Activated CD8-positive, alpha-beta memory T cell treated with anti-CD3 and anti-CD28 coated beads for 36 hours (primary cell): ENCODE results near the gene AK5. TPM values are rescaled to one million over a fixed set of nuclear protein-coding genes. Genes with fewer than 3 reads are reported as not detected.
"Not testable (repeated sequence)": the region's sequence is repeated elsewhere in the genome, so short reads cannot be mapped to it uniquely, and the experiment has no call there.

Experiments used
- CTCF ChIA-PET: fragments of 350-600 bp; sonication (Branson Sonifier 250); formaldehyde crosslinking; loops from one replicate; lab custom pipeline; 2021; ENCODE audit warnings: antibody characterized with exemption; lab: Charles Lee
- POLR2A ChIA-PET: fragments of 350-600 bp; sonication (Branson Sonifier 250); formaldehyde crosslinking; loops from one replicate; lab custom pipeline; 2021; ENCODE audit warnings: antibody characterized with exemption; lab: Charles Lee
- total RNA-seq, 2 experiments: library from RNA; stranded (reverse); gene quantifications; one replicate each; pipeline ENCODE4 v1.2.3, GENCODE V29; 2021

Gene AK5
- total RNA-seq, 2 experiments from 2014 or later: 0.57 to 1.0 TPM

DNA sequence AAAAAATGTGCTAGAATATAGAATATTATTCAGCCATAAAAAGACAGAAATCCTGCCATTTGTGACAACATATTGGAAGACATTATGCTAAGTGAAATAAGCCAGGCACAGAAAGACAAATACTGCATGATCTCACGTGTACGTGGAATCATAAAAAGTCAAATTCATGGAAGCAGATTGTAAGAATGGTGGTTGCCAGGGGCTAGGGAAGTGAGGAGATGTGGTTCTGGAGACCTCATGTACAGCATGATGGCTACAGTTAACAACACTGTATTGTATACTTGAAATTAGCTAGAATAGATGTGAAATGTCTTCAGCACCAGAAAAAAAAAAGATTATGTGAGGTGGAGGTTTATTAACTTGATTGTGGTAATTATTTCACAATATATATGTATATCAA lies 234.3 kb downstream of the AK5 start:
- POLR2A ChIA-PET: no interaction called here
- CTCF ChIA-PET: no interaction called here

DNA sequence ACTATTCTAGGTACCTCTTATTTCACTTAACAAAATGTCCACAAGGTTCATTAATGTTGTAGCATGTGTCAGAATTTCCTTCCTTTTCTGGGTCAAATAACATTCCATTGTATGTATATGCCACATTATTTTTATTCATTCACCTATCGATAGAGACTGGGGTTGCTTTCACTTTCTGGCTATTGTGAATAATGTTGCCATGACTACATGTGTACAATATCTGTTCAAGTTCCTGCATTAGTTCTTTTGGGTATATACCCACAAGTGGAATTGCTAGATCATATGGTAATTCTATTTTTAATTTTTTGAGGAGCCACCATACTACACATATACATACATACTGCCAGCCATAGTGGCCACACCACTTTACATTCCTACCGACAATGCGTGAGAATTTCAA lies 242.2 kb downstream of the AK5 start:
- CTCF ChIA-PET: interaction anchor here (1.1 kb wide), 1 partner anchor 9 kb away, joined by 3 read pairs; no protein-coding TSS in a partner anchor

DNA sequence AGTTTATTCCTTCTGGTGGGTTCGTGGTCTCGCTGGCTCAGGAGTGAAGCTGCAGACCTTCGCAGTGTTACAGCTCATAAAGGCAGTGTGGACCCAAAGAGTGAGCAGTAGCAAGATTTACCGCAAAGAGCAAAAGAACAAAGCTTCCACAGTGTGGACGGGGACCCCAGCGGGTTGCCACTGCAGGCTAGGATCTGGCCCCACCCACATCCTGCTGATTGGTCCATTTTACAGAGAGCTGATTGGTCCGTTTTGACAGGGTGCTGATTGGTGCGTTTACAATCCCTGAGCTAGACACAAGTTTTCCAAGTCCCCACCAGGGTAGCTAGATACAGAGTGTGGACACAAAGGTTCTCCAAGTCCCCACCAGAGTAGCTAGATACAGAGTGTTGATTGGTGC lies 249.3 kb downstream of the AK5 start:
- POLR2A ChIA-PET: not testable (repeated sequence)

More for the DNA sequence above, 242.2 kb downstream of the AK5 start:
- POLR2A ChIA-PET: no interaction called here

GRCh38 chr1:77531596-77532280 lies 249.9 kb downstream of the AK5 start:
- POLR2A ChIA-PET: not testable (repeated sequence)
- CTCF ChIA-PET: interaction anchor here (1.4 kb wide), 1 partner anchor 95 kb away, joined by 3 read pairs; no protein-coding TSS in a partner anchor

More for the DNA sequence above, 249.3 kb downstream of the AK5 start:
- CTCF ChIA-PET: interaction anchor here (1.4 kb wide), 1 partner anchor 94 kb away, joined by 3 read pairs; no protein-coding TSS in a partner anchor

DNA sequence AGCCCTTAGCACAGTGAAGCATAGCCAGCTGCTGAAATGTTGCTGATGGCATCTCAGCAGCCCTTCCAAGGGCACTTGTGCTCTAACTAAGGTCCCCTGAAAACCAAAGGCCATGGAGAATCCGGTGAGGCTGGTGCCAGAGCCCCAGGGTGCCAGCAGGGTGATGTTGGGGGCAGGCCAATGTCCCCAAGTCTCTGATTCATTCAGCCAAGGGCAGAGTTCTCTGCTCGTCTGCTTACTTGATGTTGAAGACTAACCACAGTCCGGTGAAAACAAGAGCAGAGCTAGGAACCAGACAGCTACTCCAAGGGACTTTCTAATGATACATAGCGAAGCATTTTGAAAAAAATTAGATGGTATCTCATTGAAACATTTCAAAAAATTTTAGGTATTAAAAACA lies 250.8 kb downstream of the AK5 start:
- POLR2A ChIA-PET: no interaction called here
- CTCF ChIA-PET: interaction anchor here (0.7 to 1.4 kb wide), 5 partner anchors 13 to 683 kb away, joined by 3 to 5 read pairs (median 4); no protein-coding TSS in a partner anchor

GRCh38 chr1:77533660-77534305 lies 252.0 kb downstream of the AK5 start:
- ChIA-PET CTCF (interaction anchor here (0.5 to 1.4 kb wide), 11 partner anchors 8 to 387 kb away, joined by 3 to 7 read pairs (median 3); no protein-coding TSS in a partner anchor), POLR2A (no interaction called here)

DNA sequence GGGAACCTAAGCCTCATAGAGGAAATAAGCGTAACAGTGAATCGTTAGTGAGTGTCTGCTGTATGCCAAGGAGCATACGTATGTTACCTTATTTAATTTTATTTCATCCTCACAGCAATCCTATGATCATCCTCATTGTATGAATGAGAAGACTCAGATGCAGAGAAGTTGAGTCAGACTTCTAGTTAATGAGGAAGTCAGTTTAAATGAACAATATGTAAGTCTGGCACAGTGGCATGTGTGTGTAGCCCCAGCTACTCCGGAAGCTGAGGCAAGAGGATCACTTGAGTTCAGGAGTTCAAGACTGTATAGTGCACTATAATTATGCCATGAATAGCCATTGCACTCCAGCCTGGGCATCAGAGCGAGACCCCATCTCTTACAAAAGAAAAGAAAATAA lies 252.6 kb downstream of the AK5 start:
- ChIA-PET CTCF (no interaction called here), POLR2A (no interaction called here)

GRCh38 chr1:77536813-77537212 lies 255.0 kb downstream of the AK5 start:
- CTCF ChIA-PET: no interaction called here
- POLR2A ChIA-PET: no interaction called here

DNA sequence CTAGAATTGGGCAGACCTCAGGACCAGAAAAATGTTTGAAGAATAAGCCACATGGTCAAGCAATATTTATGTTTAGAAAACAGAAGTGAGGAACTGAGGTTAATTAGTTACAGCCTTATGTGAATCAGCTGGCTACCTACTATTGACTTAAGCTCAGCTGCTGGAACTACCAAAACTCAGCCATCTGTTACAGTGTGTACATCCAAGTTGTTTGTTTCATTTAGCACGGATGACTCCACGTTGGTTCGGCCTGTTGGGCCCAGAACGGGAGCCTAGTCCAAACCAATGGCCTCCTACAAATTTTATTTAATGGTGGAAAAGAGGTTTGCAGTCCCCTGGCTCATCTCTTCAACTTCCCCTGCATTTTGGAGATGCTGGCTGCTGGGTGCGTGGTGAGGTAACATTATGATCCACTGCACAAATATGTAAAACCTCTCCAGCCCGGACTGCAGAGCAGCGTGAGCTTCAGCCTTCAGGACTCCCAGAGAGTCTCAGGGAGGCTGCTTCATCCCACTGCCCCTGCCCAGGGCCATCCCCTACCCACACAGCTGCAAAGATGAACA lies 257.2 kb downstream of the AK5 start:
- CTCF ChIA-PET: no interaction called here
- POLR2A ChIA-PET: interaction anchor here (0.6 kb wide), 1 partner anchor 147 kb away, joined by 3 read pairs; no protein-coding TSS in a partner anchor

GRCh38 chr1:77539519-77540142 lies 257.8 kb downstream of the AK5 start:
- CTCF ChIA-PET: no interaction called here
- POLR2A ChIA-PET: no interaction called here

DNA sequence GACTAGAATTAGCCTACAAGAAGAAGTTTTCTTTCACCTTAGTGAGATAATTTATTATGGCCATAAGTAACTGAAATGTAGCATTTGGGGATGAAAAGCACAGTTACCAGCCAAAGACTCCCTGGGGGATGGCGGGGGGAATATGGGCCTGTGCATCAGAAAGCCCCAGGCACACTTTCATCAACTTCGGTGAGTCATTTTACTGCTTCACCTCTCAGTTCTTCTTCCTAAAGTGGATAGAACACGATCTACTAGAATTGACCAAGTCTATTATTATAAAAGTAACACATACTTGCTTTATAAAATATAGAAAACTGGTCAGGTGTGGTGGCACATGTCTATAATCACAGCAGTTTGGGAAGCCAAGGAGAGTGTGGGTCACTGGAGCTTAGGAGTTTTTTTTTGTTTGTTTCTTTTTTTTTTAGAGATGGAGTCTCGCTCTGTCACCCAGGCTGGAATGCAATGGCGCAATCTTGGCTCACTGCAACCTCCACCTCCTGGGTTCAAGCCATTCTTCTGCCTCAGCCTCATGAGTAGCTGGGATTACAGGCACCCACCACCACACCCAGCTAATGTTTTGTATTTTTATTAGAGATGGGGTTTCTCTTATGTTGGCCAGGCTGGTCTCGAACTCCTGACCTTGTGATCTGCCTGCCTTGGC lies 258.8 kb downstream of the AK5 start:
- CTCF ChIA-PET: no interaction called here
- POLR2A ChIA-PET: no interaction called here

DNA sequence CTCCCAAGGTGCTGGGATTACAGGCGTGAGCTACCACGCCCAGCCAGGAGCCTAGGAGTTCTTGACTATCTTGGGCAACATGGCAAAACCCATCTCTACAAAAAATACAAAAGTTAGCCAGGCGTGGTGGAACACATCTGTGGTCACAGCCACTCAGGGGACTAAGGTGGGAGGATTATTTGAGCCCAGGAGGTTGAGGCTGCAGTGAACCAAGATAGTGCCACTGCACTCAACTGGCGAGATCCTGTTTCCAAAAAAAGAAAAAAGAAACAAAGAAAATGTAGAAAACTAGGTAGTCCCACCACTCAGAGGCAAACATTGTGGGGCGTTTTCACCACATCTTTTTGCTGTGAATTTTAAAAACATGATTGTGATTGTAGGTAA lies 259.3 kb downstream of the AK5 start:
- CTCF ChIA-PET: no interaction called here
- POLR2A ChIA-PET: no interaction called here

- ChIA-PET CTCF (no interaction called here), POLR2A (no interaction called here)
These were observed 261.1 kb downstream of the AK5 start for GRCh38 chr1:77542813-77543420.

DNA sequence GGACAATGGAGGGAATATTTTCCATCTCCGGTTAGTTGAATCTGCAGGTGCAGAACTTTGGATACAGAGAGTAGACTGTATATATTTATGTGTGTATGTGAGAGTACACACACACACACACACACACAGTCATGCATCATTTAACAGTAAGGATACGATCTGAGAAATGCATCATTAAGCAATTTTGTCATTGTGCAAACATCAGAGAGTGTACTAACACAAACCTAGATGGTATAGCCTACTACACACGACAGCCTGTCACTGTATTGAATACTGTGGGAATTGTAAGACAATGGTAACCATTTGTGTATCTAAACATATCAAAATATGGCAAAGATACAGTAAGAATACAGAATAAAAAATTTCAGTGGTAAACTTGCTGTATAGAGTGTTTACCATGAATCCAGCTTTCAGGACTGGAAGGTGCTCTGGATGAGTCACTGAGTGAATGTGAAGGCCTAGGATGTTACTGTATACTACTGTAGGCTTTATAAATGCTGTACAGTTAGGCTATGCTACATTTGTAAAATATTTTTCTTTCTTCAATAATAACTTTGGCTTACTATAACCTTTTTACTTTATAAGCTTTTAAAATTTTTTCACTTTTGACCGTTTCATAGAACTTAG lies 262.1 kb downstream of the AK5 start:
- CTCF ChIA-PET: interaction anchor here (0.7 kb wide), 1 partner anchor 140 kb away, joined by 3 read pairs; no protein-coding TSS in a partner anchor

DNA sequence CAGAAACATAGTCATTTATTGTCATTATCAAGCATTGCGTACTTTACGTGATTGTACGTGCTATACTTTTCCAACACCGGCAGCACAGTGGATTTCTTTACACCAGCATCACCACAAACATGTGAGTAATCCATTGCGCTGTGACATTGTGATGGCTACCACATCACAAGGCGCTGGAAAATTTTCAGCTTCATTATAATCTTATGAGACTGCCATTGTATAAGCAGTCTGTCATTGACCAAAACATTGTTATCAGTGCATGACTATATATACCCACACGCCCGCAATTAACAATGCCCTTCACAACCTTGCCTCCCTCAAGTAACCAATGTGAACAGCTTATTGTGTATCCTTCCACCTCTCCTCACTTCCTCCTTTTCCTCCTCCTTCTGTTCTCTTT lies 263.0 kb downstream of the AK5 start:
- CTCF ChIA-PET: interaction anchor here (0.9 kb wide), 1 partner anchor 12 kb away, joined by 4 read pairs; no protein-coding TSS in a partner anchor
- POLR2A ChIA-PET: no interaction called here

More for the DNA sequence above, 262.1 kb downstream of the AK5 start:
- POLR2A ChIA-PET: no interaction called here

GRCh38 chr1:77545970-77546369 lies 264.2 kb downstream of the AK5 start:
- POLR2A ChIA-PET: no interaction called here
- CTCF ChIA-PET: no interaction called here

- POLR2A ChIA-PET: no interaction called here
- CTCF ChIA-PET: no interaction called here
These were observed 265.1 kb downstream of the AK5 start for GRCh38 chr1:77546890-77547289.

- ChIA-PET CTCF (interaction anchor here (0.6 kb wide), 1 partner anchor 536 kb away, joined by 3 read pairs; no protein-coding TSS in a partner anchor), POLR2A (interaction anchor here (0.6 kb wide), 1 partner anchor 182 kb away, joined by 4 read pairs; no protein-coding TSS in a partner anchor)
These were observed 266.5 kb downstream of the AK5 start for GRCh38 chr1:77548285-77548684.
